HCT116 (cell line): Measurements from ENCODE around the gene SLC44A1. TPM values are rescaled to one million over a fixed set of nuclear protein-coding genes. Genes with fewer than 3 reads are reported as not detected.
"Not testable (repeated sequence)": the region's sequence is repeated elsewhere in the genome, so short reads cannot be mapped to it uniquely, and the experiment has no call there.

ENCODE experiments used
- ATAC-seq: fragments of 200-7000 bp; cut with Tn5 transposase; 2 replicates; pipeline ENCODE4 v1.9.1; 2020; ENCODE audit warnings: mild to moderate bottlenecking, moderate library complexity
- BruUV-seq: library from RNA; stranded (reverse); fragments of 400-500 nt; replicated peaks from 2 replicates; lab custom pipeline; 2021; lab: Mats Ljungman, UMichigan
- CTCF ChIA-PET: fragments of 300-600 bp; sonication (Branson Sonifier 250); formaldehyde crosslinking; loops from one replicate; lab custom pipeline; 2021; ENCODE audit warnings: antibody characterized with exemption; lab: Charles Lee
- POLR2A ChIA-PET: fragments of 300-600, 350-600 bp; sonication (Branson Sonifier 250); formaldehyde crosslinking; loops from one replicate; lab custom pipeline; 2021; ENCODE audit warnings: antibody characterized with exemption; lab: Charles Lee
- RAD21 ChIA-PET, 2 experiments: fragments of 300-600 bp; sonication (Branson Sonifier 250); formaldehyde crosslinking; loops; one replicate each; lab custom pipeline; 2023; ENCODE audit warnings: low total read pairs in 2 of 2; ENCODE audit not compliant: uncharacterized antibody in 2 of 2, unreplicated experiment in 2 of 2, low non-redundant PET in 1 of 2; lab: Charles Lee
- DNase-seq: peaks from one replicate; pipeline ENCODE4 v3.0.0-alpha.2; 2010; ENCODE audit warnings: low read depth, low spot score
- H2AFZ ChIP-seq: fragments of 200-600 bp; shearing (Covaris generic), sonication (generic); 2 replicates; pipeline ENCODE4 v1.6.1; 2017; ENCODE audit warnings: low read depth, mixed run types, mixed read lengths, antibody characterized with exemption, low read length; ENCODE audit not compliant: poor library complexity, severe bottlenecking
- H3K27ac ChIP-seq: 2 replicates; pipeline ENCODE4 v1.5.1; 2012; ENCODE audit warnings: low read depth, low read length
- H3K27me3 ChIP-seq: fragments of 200-600 bp; sonication (generic); 2 replicates; pipeline ENCODE4 v1.6.1; 2016; ENCODE audit warnings: mixed run types, low read length, mixed read lengths; ENCODE audit not compliant: insufficient read depth
- H3K36me3 ChIP-seq, 2 experiments: fragments of 200-500 bp in 1 of 2; fragments of 200-600 bp in 1 of 2; sonication (Bioruptor generic) in 1 of 2; sonication (generic) in 1 of 2; 2 replicates each; pipeline versions ENCODE4 v1.5.1 to v1.6.1; 2014 to 2016; ENCODE audit warnings: low read length in 2 of 2, inconsistent platforms in 1 of 2, mixed read lengths in 1 of 2, mixed run types in 1 of 2; ENCODE audit not compliant: insufficient read depth in 2 of 2, control insufficient read depth in 1 of 2
- H3K4me1 ChIP-seq, 2 experiments: fragments of 200-600 bp in 1 of 2; sonication (generic) in 1 of 2; 2 replicates each; pipeline versions ENCODE4 v1.5.1 to v1.6.1; 2012 to 2017; ENCODE audit warnings: low read length in 2 of 2, inconsistent platforms in 1 of 2, mild to moderate bottlenecking in 1 of 2, mixed read lengths in 1 of 2, mixed run types in 1 of 2, moderate library complexity in 1 of 2; ENCODE audit not compliant: insufficient read depth in 2 of 2, control insufficient read depth in 1 of 2
- H3K4me2 ChIP-seq: fragments of 200-600 bp; sonication (generic); 2 replicates; pipeline ENCODE4 v1.6.1; 2017; ENCODE audit warnings: mixed run types, low read length, mixed read lengths
- H3K4me3 ChIP-seq, 2 experiments: fragments of 200-600 bp in 1 of 2; sonication (generic) in 1 of 2; replicated peaks in 1 of 2; 2 replicates each; pipeline ENCODE4 v1.5.1; 2011 to 2016; ENCODE audit warnings: low read length in 2 of 2, control low read depth in 1 of 2, low read depth in 1 of 2, mild to moderate bottlenecking in 1 of 2, mixed read lengths in 1 of 2, mixed run types in 1 of 2
- H3K79me2 ChIP-seq: fragments of 200-600 bp; sonication (generic); 2 replicates; pipeline ENCODE4 v1.6.1; 2017; ENCODE audit warnings: mild to moderate bottlenecking, mixed run types, low read length, moderate library complexity, mixed read lengths; ENCODE audit not compliant: insufficient read depth
- H3K9ac ChIP-seq: fragments of 200-600 bp; sonication (generic); 2 replicates; pipeline ENCODE4 v1.6.1; 2016; ENCODE audit warnings: low read length, mixed read lengths
- H3K9me2 ChIP-seq: fragments of 200-600 bp; sonication (generic), shearing (Covaris generic); 2 replicates; pipeline ENCODE4 v1.6.1; 2017; ENCODE audit warnings: mixed run types, mild to moderate bottlenecking, moderate library complexity; ENCODE audit not compliant: insufficient read depth
- H3K9me3 ChIP-seq, 2 experiments: fragments of 200-500 bp in 1 of 2; fragments of 200-600 bp in 1 of 2; sonication (Bioruptor generic) in 1 of 2; sonication (generic) in 1 of 2; 2 replicates each; pipeline ENCODE4 v1.6.1; 2014 to 2017; ENCODE audit warnings: low read length in 2 of 2, mixed read lengths in 2 of 2, inconsistent platforms in 1 of 2, low read depth in 1 of 2, mild to moderate bottlenecking in 1 of 2, mixed run types in 1 of 2, moderate library complexity in 1 of 2; ENCODE audit not compliant: control insufficient read depth in 1 of 2, insufficient read depth in 1 of 2
- H4K20me1 ChIP-seq: fragments of 200-600 bp; sonication (generic), shearing (Covaris generic); 2 replicates; pipeline ENCODE4 v1.6.1; 2017; ENCODE audit warnings: mixed run types, mild to moderate bottlenecking, moderate library complexity; ENCODE audit not compliant: insufficient read depth
- EZH2 ChIP-seq: fragments of 200-600 bp; sonication (generic); IDR thresholded peaks from 2 replicates; pipeline ENCODE4 v1.6.1; 2017; ENCODE audit warnings: antibody characterized with exemption, mixed run types
- EZH2phosphoT487 ChIP-seq: fragments of 200-600 bp; IDR thresholded peaks from 2 replicates; pipeline ENCODE4 v1.6.1; 2018; ENCODE audit warnings: antibody characterized with exemption, borderline replicate concordance
- POLR2A ChIP-seq: IDR thresholded peaks from 2 replicates; pipeline ENCODE4 v1.7.0; 2011; ENCODE audit warnings: borderline replicate concordance; ENCODE audit not compliant: insufficient read depth, insufficient read length; ENCODE audit errors: extremely low read depth
- POLR2AphosphoS5 ChIP-seq: IDR thresholded peaks from 2 replicates; pipeline ENCODE4 v1.6.1; 2011; ENCODE audit warnings: mild to moderate bottlenecking, low read depth, low read length, moderate library complexity
- SP1 ChIP-seq: IDR thresholded peaks from 2 replicates; pipeline ENCODE4 v1.6.1; 2012; ENCODE audit warnings: low read depth
- ZNF274 ChIP-seq: fragments of 200-500 bp; sonication (Bioruptor generic); IDR thresholded peaks from 2 replicates; pipeline ENCODE4 v1.6.1; 2014; ENCODE audit warnings: mild to moderate bottlenecking, low read depth, low read length, inconsistent platforms
- intact Hi-C: fragments of 100-400 bp; cut with micrococcal nuclease; formaldehyde crosslinking; loops from 2 replicates; pipeline ENCODE4 v1.10.0; 2022
- total RNA-seq: library from RNA; stranded (reverse); gene quantifications from one replicate; pipeline ENCODE4 v1.2.1, GENCODE V29; 2021; ENCODE audit not compliant: unreplicated experiment
- TF ChIP-seq, protein P1 (sequence below): IDR thresholded peaks from 2 replicates; pipeline ENCODE4 v1.6.1; 2012
- TF ChIP-seq, protein P2 (sequence below), 3 experiments: fragments of 200-600 bp in 1 of 3; sonication (generic) in 1 of 3; IDR thresholded peaks in 2 of 3; conservative IDR thresholded peaks in 1 of 3; 2 replicates each; pipeline ENCODE4 v1.5.1; 2012 to 2017; ENCODE audit warnings: low read depth in 2 of 3, low read length in 2 of 3, antibody characterized with exemption in 1 of 3, borderline replicate concordance in 1 of 3, control low read depth in 1 of 3, mild to moderate bottlenecking in 1 of 3, mixed read lengths in 1 of 3, mixed run types in 1 of 3, moderate library complexity in 1 of 3; ENCODE audit not compliant: insufficient read depth in 1 of 3

Gene SLC44A1
- total RNA-seq, 1 experiment from 2014 or later = 44.1 TPM

DNA sequence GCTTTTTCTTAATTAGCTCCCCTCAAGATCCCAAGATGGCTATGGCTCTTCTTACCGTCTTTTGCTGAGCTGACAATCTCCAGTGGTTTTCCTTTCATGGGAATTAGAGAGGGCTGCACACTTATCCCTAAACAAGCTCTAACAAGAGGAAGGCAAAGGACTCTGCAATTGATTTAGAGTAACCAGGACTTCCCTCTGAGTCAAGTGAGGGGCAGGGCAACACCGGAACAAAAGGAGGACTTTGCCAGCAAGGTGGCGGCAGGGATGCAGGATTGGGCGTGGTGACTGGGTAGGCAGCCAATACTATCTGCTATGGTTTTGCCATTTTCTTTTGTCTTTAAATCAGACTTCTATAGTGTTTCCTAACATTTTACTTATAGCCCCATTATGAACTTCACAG lies 9.8 kb downstream of the SLC44A1 start (continued):
- TF ChIP-seq, protein P1, sequence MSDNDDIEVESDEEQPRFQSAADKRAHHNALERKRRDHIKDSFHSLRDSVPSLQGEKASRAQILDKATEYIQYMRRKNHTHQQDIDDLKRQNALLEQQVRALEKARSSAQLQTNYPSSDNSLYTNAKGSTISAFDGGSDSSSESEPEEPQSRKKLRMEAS = no peak

DNA sequence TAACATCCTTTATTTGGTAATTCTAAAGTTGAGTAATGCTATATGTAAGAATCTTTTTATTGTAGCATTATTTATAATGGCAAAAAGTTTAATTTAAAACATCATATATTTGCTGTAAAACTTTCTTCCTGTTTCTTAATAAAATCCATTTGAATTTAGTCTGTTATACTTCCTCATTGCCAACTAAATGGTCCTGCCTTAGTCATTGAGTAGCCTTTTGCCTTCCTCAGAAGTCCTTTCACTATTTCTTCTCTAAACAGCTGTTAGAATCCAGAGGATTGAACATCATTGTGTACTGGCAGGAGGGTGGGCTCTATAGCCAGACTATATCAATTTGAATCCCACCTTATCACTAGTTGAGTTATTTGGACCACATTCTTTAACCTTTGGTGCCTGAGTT lies 11.0 kb downstream of the SLC44A1 start:
- intact Hi-C loops = no loop called here
- RAD21 ChIA-PET = no interaction called here
- H4K20me1 ChIP-seq = no peaks in the 10 kb centered on the region
- no peak overlapping the region for H3K27ac ChIP-seq
- H3K4me1 ChIP-seq = 0 out of 4 replicates have a peak, but pooled peaks cover 0 to 3% of the 10 kb centered on the region in 2 experiments
- H3K27me3 ChIP-seq = no peaks in the 10 kb centered on the region
- TF ChIP-seq EZH2 (no peak), SP1 (no peak), ZNF274 (no peak), POLR2AphosphoS5 (no peak), POLR2A (no peak), EZH2phosphoT487 (no peak)
- TF ChIP-seq, protein P1 = no peak
- TF ChIP-seq, protein P2, sequence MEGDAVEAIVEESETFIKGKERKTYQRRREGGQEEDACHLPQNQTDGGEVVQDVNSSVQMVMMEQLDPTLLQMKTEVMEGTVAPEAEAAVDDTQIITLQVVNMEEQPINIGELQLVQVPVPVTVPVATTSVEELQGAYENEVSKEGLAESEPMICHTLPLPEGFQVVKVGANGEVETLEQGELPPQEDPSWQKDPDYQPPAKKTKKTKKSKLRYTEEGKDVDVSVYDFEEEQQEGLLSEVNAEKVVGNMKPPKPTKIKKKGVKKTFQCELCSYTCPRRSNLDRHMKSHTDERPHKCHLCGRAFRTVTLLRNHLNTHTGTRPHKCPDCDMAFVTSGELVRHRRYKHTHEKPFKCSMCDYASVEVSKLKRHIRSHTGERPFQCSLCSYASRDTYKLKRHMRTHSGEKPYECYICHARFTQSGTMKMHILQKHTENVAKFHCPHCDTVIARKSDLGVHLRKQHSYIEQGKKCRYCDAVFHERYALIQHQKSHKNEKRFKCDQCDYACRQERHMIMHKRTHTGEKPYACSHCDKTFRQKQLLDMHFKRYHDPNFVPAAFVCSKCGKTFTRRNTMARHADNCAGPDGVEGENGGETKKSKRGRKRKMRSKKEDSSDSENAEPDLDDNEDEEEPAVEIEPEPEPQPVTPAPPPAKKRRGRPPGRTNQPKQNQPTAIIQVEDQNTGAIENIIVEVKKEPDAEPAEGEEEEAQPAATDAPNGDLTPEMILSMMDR (IDR thresholded peaks at IDR 0.05 in 2 of 3, conservative IDR thresholded peaks at IDR 0.05 in 1 of 3; ENCODE audit: borderline replicate concordance in 1 of 3, insufficient read depth in 1 of 3, low read depth in 2 of 3, low read length in 2 of 3) = no peak
- 0 out of 2 replicates have a peak, but pooled peaks cover 3% of the 10 kb centered on the region for H3K9me2 ChIP-seq
- no peak overlapping the region for H3K4me3 ChIP-seq
- BruUV-seq = no TSS peak
- no peaks in the 10 kb centered on the region for H3K36me3 ChIP-seq
- DNase-seq (no peak), ATAC-seq (no peak)
- POLR2A ChIA-PET = no interaction called here
- CTCF ChIA-PET = no interaction called here
- H3K9ac ChIP-seq = no peak overlapping the region
- H3K79me2 ChIP-seq = peaks cover 14% of the 10 kb centered on the region
- H2AFZ ChIP-seq = no peak overlapping the region
- H3K4me2 ChIP-seq = no peak overlapping the region
- no peaks in the 10 kb centered on the region for H3K9me3 ChIP-seq

DNA sequence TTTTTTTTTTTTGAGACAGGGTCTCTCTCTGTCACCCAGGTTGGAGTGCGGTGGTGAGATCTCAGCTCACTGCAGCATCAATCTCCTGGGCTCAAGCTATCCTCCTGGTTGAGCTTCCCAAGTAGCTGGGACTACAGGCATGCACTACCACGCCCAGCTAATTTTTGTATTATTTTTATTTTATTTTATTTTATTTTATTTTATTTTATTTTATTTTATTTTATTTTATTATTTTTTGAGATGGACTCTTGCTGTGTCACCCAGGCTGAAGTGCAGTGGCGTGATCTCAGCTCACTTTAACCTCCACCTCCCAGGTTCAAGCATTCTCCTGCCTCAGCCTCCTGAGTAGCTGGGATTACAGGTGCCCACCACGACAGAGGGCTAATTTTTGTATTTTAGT lies 12.1 kb downstream of the SLC44A1 start:
- intact Hi-C loops = not testable (repeated sequence)

More for the DNA sequence above, 12.1 kb downstream of the SLC44A1 start:
- H3K4me2 ChIP-seq, H3K27me3 ChIP-seq, H3K4me1 ChIP-seq, H3K9me2 ChIP-seq, ATAC-seq, H4K20me1 ChIP-seq, DNase-seq, H3K9me3 ChIP-seq, H3K27ac ChIP-seq, H3K4me3 ChIP-seq, H3K9ac ChIP-seq, RAD21 ChIA-PET, CTCF ChIA-PET, H3K36me3 ChIP-seq, H2AFZ ChIP-seq, BruUV-seq: not testable (repeated sequence)
- peaks cover 13% of the 10 kb centered on the region for H3K79me2 ChIP-seq
- POLR2A ChIA-PET = interaction anchor here (0.7 to 1.1 kb wide), 2 partner anchors 9 to 12 kb away, joined by 3 to 4 read pairs; partner anchors contain the start of gene SLC44A1
